NCI-H510A treated with DMSO at 0.1 percent for 48 hours (cell line): ENCODE measurements around the gene MKLN1.

Source experiments
- DNase-seq: peaks from one replicate; lab custom pipeline; 2025; lab: John Stamatoyannopoulos, UW

The MKLN1 gene

DNA sequence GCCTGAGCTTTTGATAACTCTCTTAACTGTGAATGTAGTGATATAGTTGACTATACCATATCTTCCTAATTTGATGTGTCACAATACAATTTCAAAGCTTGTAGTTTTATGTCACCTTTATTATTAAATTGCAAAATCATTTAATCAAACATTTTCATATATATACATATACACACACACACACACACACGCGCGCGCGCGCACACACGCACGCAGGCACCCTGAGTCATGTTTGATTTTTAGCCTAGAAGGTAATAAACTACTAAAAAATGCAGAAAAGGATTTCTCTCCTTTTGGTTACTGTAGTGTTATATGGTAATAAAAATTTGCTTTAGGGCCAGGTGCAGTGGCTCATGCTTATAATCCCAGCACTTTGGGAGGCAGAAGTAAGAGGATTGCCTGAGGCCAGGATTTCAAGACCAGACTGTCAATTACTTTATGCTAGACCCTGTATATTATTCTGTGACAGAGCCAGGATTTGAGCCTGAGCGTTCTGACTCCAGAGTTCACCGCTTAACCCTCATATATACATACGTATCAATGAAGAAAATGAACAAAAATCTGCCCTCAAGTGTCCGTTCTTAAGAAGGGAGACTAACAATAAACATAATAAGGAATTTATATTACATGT, 139.2 kb downstream of the MKLN1 start:
- DNase-seq = no peak

GRCh38 chr7:131467788-131468187, 140.1 kb downstream of the MKLN1 start:
- no peak for DNase-seq

DNA sequence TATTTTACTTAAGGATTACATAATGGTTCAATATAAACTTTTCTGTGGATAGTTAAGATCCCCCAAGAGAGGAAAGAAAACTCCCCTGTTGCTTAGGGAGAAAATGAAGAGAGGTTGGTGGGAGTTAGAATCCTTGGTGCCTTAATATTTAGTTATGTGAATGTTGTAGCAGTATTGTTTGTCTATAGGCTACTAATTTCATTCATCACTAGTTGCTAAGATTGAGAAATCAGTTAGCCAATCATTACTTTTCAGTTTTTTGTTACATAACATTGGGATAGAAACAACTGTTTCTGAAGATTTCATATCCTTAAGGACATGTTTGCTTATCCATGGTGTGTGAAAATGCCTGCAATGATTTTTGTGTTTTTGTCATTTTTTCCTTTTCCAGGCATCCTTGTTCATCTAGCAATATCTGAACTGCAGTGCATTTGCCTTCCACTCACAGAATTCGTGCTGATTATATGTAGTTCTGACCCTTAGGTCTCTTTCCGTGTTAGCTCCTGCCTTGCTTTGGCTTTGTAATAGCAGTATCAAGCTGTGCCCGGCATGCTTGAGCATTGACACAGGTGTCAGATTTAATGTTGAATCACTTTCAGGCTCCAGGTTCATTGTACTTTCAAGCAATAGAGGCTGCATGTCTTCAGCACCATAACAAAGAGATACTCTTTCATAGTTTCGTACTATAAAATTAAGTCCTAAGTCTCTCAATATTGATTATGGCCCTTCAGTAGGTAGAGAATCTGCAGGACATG, 143.8 kb downstream of the MKLN1 start:
- DNase-seq = no peak

DNA sequence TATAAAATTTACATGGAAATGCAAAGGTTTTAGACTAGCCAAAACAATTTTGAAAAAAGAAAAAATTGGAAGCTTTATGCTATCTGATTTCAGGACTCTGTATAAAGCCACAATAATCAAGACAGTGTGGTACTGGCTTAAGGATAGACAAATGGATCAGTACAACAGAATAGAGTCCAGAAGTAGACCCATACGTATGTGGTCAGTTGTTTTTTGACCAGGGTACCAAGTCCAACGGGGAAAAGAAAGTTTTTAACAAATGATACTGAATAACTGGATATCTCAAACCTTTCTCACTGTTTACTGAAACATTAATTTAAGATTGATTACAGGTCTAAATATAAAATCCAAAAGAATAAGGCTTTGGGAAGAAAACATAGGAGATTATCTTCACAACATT, 149.1 kb downstream of the MKLN1 start:
- DNase-seq = no peak

GRCh38 chr7:131480384-131481315, 153.0 kb downstream of the MKLN1 start:
- no peak for DNase-seq

DNA sequence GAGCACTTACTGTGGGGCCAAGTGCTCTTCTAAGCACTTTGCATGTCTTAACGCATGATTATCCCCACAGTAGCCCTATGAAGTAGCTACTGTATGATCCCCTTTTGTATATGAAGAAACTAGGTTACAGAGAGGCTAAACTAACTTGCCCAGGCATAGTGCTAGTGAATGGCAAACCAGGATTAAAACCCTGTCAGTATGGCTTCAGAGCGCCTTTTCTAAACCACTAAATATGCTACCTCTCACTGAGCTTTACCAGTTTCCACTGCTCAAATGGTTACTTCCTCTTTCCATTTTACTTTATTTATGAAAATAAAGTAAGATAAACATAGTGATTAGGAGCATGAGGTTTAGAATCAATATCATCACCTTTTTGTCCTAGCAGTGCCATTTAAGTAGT, 155.1 kb downstream of the MKLN1 start:
- no peak for DNase-seq

DNA sequence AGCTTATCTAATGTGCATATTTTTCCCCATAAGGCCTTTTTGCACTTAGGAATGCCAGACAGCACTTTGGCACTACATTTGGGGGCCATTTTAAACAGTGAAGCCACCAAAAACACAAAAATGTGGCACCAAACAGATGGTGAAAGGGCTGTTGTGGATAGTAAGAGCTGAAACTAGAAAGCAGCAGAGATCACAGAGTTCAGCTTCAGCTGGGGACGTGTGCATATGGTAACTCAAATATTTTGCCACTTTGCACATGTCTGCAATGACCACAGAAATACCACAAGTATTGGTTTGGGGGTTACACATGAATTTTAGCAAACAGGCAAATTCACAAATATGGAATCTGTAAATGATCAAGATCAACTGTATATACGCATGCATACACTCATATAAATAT, 155.9 kb downstream of the MKLN1 start:
- no peak for DNase-seq

DNA sequence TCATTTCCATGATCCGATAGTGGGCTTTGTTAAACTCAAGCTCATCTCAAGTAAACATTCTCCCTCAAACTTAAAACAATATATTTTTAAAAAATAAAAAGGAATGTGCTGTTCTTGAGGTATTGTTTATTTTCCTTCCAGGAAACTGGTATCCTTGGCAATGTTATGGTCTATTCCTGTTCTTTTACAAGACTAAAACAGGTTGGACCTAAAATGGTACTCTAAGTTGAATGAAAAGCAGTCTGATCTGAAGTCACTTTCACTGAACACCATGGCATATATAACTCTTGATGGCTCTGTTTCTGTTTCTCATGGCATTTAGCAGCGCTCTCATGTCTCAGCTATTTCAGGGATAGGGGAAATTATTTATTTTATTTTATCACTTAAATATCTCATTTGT, 158.7 kb downstream of the MKLN1 start:
- no peak for DNase-seq

- DNase-seq = no peak
These were observed 159.5 kb downstream of the MKLN1 start for GRCh38 chr7:131487217-131487616.

DNA sequence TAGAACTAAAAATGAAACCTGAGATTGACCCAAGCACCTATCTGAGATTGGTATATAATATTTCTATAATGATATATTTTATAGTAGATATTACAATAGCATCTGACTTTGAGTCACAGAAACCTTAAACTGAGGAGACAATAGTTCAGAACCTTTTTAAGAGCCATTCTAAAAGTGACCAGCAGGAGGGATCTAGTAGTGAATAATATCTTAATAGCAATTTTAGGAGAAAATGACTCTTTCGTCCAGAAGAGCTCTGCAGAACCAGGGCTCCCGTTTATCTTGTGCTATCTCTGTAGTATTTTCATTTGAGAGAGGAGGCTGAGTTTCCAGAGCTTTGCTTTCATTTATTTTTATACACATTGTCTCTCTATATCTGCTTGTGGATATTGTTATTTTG, 160.7 kb downstream of the MKLN1 start:
- no peak for DNase-seq

DNA sequence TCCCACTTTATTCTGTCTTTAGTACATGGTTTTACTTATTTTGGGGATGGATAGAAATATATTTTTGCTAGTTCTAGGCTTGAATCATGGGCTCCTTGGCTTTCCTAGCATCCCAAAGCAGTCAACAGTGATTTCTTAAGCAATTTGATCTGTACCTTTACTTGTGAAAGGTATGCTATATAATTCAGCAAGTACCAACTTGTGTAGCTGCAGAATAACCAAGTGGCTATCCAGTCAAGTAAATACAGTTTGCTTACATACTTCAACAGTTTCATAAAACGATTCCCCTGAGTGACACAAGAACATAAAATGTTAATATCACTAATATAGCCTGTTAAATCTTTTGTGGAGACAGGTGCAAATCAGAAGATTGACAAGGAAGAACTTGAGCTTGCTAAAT, 161.5 kb downstream of the MKLN1 start:
- no peak for DNase-seq

DNA sequence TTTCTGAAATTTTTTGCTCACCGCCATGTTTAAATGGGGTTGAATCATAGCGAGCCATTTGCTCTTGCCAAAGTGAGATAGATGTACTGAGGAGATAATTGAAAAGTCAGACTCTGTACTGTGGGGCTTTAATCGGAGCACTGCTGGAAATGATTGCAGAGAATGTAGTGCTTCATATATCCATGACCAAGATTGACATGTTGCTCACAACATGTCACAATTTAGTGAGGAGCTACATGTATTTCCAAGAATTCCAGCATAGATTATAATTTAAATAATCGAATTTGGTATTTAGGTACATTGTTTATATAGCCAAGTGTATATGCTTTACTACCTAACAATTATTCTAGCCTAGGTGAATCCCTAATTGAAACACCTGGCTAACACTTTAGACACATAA, 162.2 kb downstream of the MKLN1 start:
- DNase-seq = no peak

GRCh38 chr7:131493081-131493480, 165.4 kb downstream of the MKLN1 start:
- no peak for DNase-seq

- no peak for DNase-seq
These were observed 165.9 kb downstream of the MKLN1 start for GRCh38 chr7:131493581-131493980.

DNA sequence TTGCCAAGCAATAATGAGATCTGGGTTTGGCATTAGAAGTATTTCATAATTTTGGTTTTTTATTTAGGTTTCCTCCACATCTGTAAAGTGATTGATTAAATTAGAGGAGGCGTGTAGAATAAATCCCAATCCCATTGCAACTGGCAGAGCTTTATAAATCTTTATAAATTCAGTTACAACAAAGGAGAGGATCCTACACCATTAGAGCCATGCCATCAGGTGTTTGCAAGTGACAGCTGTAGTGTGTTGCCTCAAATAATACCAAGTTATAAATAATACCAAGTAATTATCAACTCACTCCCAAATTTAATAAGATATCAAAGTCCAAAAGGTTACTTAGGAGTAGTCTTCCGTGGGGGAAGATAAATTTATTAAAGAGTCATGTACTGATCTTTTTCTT, 166.5 kb downstream of the MKLN1 start:
- DNase-seq = no peak

GRCh38 chr7:131495669-131496498, 168.2 kb downstream of the MKLN1 start:
- no peak for DNase-seq

- no peak for DNase-seq
These were observed 169.8 kb downstream of the MKLN1 start for GRCh38 chr7:131497454-131497853.

GRCh38 chr7:131498237-131498885, 170.7 kb downstream of the MKLN1 start:
- DNase-seq = no peak

DNA sequence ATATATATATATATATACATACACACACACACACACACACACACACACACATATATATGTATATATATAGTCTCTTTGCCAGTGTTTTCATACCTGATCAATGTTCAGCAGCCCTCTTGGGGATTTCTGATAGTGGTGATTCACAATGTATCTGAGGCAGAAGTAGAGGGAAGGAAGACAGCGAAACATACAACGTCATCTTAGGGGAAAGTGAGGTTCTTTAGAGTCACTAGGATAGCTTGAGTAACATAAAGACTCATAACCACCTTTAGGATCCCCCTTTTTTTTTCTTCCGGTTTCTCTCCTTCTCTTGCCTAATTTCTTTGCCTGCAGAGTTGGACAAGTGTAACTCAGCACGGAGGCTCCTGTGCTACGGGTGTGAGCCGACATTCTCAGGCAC, 172.1 kb downstream of the MKLN1 start:
- DNase-seq = no peak

- no peak for DNase-seq
These were observed 172.7 kb downstream of the MKLN1 start for GRCh38 chr7:131500357-131500756.

GRCh38 chr7:131501422-131501821, 173.7 kb downstream of the MKLN1 start:
- DNase-seq = no peak
